NCI-H2196 (cell line): ENCODE data around the gene TUBA4B.
"Not testable (repeated sequence)": the region's sequence is repeated elsewhere in the genome, so short reads cannot be mapped to it uniquely, and the experiment has no call there.

ENCODE experiments used
- DNase-seq: peaks from one replicate; lab custom pipeline; 2025; ENCODE audit not compliant: unreplicated experiment; lab: John Stamatoyannopoulos, UW

The TUBA4B gene

GRCh38 chr2:219247678-219248642, 5.1 kb upstream of the TUBA4B start:
- DNase-seq, result no peak

DNA sequence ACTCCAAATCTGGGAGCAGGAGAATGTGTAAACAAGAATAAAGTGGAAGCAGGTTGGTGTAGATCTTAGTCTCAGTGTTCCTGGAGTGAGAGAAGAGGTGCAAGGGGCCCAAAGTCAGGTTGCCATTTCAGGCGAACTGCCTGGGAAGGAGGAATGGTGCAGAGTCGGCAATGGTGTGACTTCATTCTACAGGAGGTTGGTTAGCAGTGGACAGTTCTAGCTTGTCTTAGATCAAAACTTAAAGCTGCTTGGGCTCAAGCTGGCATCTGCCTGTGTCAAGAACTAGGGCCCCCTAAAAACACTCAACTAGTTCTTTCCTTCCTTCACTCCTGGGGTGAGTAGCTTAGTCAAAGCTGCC, 4.2 kb upstream of the TUBA4B start:
- DNase-seq, result no peak

DNA sequence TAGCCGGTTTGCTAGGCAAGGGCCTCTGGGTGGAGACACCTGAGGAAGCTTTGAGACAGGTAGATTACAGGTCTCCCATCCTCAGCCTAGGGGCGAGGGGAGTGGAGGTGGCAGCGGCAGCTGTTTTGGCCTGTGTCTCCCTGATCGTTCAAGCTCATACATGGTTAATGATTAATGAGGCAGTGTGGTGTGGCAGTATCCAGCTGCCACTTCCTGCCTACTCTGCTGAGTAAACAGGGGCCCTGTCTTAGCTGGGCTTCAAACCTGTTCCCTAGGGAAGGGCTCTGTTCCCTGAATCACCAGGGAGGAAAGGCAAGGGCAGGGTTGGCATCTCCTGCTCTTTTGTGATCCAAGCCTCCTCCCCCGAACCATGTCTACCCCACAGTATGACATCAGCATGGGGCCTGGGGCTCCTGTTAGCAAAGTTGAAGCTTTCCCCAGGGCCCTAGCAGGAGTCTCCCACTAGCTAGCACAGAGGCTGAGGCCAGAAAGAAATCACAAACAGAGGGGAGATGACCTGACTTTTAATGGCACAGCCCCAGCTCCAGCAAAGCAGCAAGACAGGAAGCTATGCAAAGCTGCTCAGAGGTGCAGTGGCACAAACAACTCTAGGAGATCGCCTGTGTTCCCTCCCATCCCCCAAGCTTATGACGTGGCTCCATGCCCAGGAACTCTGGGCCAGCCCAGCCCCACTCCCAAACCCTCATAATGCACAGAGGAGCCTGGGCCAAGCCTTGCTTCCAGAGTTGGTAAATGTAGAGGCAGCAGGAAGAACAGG, 3.7 kb upstream of the TUBA4B start:
- DNase-seq, result peak; percentile 92

- no peak for DNase-seq
Observed at GRCh38 chr2:219250049-219250781, 2.8 kb upstream of the TUBA4B start.

- no peak for DNase-seq
Observed at GRCh38 chr2:219251656-219252055, 1.4 kb upstream of the TUBA4B start.

DNA sequence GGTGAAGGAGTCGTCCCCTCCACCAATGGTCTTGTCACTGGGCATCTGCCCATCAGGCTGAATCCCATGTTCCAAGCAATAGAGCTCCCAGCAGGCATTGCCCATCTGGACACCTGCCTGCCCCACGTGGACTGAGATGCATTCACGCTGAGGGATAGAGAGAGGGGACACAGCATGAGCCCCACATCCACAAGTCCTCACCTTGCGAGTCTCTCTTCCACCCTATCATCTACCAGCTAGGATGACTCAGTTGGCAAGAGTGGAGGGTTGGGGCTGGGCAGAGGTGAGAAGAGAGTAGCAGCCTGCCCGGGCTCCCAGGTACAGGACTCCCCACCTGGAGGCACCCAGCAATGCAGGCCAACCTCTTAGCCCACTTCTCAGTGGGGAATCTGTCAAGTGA, 959 bp upstream of the TUBA4B start:
- no peak for DNase-seq

GRCh38 chr2:219252570-219252899, 508 bp upstream of the TUBA4B start:
- no peak for DNase-seq

DNA sequence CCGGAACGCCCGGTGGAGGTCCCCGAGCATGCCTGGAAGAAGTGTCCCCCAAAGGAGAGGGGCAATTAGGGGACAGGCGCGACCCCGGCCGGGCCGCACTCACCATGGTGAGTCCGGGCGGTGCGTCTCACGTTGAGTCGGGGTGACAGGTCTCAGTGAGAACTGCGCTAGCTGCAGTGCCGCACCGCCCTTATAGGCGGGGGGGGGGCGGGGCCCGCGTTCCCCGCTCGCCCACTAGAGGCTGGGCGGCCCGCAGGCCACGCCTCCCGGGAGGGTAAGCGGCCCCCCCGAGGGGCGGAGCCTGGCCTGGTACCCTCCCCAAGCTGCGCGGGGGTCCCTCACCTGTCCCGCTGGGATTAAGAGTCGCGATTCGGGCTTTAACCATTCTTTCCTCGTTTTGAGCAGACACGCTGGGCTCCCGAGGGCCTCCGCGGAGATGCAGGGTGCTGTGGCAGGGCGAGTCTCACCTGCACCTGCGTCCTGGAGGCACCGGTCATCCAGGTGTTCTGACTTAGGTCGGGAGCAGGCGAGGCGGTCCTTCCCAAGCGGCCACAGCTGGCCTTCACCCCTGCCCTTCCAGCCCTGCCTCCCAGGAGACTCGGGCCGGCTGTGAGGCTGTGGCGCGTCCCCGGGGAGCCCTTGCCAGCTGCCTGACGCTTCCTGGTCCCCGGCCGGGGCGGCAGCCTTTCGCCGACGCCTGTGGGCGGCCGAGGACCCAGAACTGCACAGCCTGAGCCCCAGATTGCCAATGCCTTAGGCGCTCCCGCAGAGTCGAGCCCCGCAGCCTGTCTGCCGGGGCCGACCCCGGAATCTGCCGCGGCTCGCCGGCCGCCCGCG, 928 bp downstream of the TUBA4B start, which contains the start of gene TUBA4A:
Gene TUBA4A, minus strand, starts transcription at position 166 of the 837 bp plus-strand sequence. Its CDS starts 60 bp downstream, at position 106.
- DNase-seq, result peak; percentile 90

DNA sequence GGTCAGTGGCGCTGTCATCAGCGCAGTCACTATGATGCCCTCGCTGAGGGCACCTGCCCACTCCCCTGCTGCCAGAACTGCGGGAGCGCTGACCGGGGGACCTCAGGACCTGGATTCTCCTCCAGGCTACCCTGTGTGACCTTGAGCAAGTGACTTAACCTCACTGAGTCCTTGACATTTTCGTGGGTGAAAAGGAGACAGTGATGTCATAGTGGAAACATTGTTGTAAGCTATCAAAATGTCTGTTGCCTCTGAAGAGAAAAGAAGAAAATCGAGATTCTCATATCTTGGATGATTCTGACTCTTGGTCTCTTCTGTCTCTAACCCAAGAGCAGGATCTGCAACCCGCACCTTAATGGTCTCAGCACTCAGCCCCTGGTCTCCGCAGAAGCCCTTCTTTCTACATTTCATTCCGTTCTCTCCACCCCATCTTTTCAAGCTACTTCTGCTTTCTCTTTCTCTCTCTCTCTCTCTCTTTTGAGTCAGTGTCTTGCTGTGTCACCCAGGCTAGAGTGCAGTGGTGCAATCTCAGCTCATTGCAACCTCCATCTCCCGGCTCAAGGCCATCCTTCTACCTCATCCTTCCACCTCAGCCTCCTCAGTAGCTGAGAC, 1.7 kb downstream of the TUBA4B start:
- DNase-seq, result no peak

GRCh38 chr2:219258942-219259341, 5.9 kb downstream of the TUBA4B start:
- DNase-seq, result not testable (repeated sequence)

GRCh38 chr2:219261024-219261855, 8.2 kb downstream of the TUBA4B start:
- DNase-seq, result no peak

DNA sequence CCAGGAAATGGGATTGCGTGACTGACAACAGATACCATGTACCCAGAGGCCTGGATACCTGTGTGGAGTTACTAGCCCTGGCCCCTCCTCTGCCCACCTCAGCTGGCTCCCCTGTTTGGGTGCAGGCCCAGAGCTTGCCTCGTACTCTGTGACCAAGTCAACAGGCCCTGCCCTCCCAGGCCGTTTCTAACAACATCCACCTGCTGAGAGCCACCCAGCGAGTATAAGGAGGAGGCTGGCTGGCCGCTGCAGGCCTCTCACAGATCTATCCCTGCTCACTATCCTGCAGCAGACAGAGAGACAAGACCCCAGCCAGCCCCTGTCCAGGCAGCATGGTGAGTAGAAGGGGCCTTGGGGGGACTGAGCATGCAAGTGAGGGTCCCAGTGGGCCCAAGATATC, 13.2 kb downstream of the TUBA4B start:
- DNase-seq, result peak; percentile 21

- DNase-seq, result no peak
Observed at GRCh38 chr2:219266886-219267285, 13.8 kb downstream of the TUBA4B start.

GRCh38 chr2:219268294-219268693, 15.3 kb downstream of the TUBA4B start:
- no peak for DNase-seq

GRCh38 chr2:219269362-219270054, 16.5 kb downstream of the TUBA4B start:
- DNase-seq, result peak; percentile 71

DNA sequence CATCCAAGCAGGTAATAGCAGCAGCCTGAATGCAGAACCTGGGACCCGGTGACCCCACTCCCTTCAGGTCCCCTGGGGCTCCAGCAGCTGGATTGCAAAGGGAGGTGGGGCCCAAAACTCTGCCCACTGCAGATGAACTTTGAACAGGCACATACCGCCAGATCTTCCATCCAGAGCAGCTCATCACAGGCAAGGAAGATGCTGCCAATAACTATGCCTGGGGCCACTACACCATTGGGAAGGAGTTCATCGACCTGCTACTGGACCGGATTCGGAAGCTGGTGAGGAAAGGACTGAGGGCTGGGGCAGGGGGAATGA, 17.0 kb downstream of the TUBA4B start:
- DNase-seq, result no peak

- no peak for DNase-seq
Observed at GRCh38 chr2:219271021-219271420, 18.0 kb downstream of the TUBA4B start.

GRCh38 chr2:219272356-219272755, 19.3 kb downstream of the TUBA4B start:
- DNase-seq, result no peak

DNA sequence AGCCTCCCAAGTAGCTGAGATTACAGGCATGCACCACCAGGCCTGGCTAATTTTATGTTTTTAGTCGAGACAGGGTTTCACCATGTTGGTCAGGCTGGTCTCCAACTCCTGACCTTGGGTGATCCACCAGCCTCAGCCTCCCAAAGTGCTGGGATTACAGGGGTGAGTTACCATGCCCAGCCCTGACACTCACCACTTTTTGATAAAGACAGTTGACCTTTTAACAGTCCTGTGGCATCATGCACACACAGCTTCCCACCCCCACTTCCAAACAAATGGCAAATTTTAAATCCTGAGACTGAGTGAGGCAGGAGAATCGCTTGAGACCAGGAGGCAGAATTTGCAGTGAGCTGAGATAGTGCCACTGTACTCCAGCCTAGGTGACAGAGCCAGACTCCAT, 20.0 kb downstream of the TUBA4B start:
- no peak for DNase-seq
